ENCODE results near the gene P2RY14. TPM values are rescaled to one million over a fixed set of nuclear protein-coding genes. Genes with fewer than 3 reads are reported as not detected.

P2RY14 gene
- total and polyA plus RNA-seq, 10 of the 15 experiments (the other 5 are each of a cell fraction or from before 2014, with no cell fraction given): 0.06 to 0.37 (median 0.28) TPM; not detected in 7

GRCh38 chr3:151297429-151297828 is 19.1 kb upstream of the P2RY14 start (continued):
- TF ChIP-seq ZNF622 (IDR thresholded peaks at IDR 0.05) (no peak), ATF2 (IDR thresholded peaks at IDR 0.05; ENCODE audit: low read length) (no peak), STAT3 (IDR thresholded peaks at IDR 0.05; ENCODE audit: low read depth, low read length) (no peak), SREBF1 (IDR thresholded peaks at IDR 0.05; ENCODE audit: low read length) (no peak), NFIC (IDR thresholded peaks at IDR 0.05; ENCODE audit: low read depth, low read length) (no peak)

- in situ Hi-C loops (cut with MboI): no loop called here
- FAIRE-seq (no peak), ATAC-seq (no peak), DNase-seq (ENCODE audit: low read depth, low spot score) (no peak)
- intact Hi-C loops (cut with micrococcal nuclease; ENCODE audit: unreplicated experiment): no loop called here
- no peak overlapping the region for H3K27ac ChIP-seq (ENCODE audit: control insufficient read depth, insufficient read depth)
- no peaks in the 10 kb centered on the region for H3K36me3 ChIP-seq (ENCODE audit: control insufficient read depth in 2 of 2, insufficient read depth in 2 of 2, low read length in 1 of 2)
- no peaks in the 10 kb centered on the region for H3K9me3 ChIP-seq (replicated peaks; ENCODE audit: control insufficient read depth, insufficient read depth, low read length)
- no TSS peak for BruUV-seq (replicated peaks)
- H3K79me2 ChIP-seq (ENCODE audit: control insufficient read depth, insufficient read depth, low read length): no peaks in the 10 kb centered on the region
- SMC1A ChIA-PET (ENCODE audit: uncharacterized antibody, unreplicated experiment): no interaction called here
- H3K27me3 ChIP-seq (replicated peaks in 1 of 2; ENCODE audit: control insufficient read depth in 2 of 2, insufficient read depth in 2 of 2, low read length in 1 of 2): peaks cover 0 to 2% of the 10 kb centered on the region in 2 experiments; a peak in 2 of 4 replicates
- no peak overlapping the region for H3K4me2 ChIP-seq (ENCODE audit: control insufficient read depth, insufficient read depth)
- no peak overlapping the region for H2AFZ ChIP-seq (ENCODE audit: control insufficient read depth, low read depth, low read length)
- 72% methylated on average over 3 of the region's 3 CpGs for WGBS (ENCODE audit: insufficient coverage, insufficient replicate concordance, low lambda C conversion rate, missing lambda C conversion rate)
- no peaks in the 10 kb centered on the region for H4K20me1 ChIP-seq (ENCODE audit: control insufficient read depth, insufficient read depth)
- POLR2A ChIA-PET: no interaction called here
- H3K4me1 ChIP-seq (ENCODE audit: control insufficient read depth, insufficient read depth, low read length): no peaks in the 10 kb centered on the region
- RAD21 ChIA-PET (ENCODE audit: unreplicated experiment): no interaction called here
- CTCF ChIA-PET: no interaction called here
- no peak overlapping the region for H3K4me3 ChIP-seq
- H3K9ac ChIP-seq (ENCODE audit: control insufficient read depth, insufficient read depth, low read length): no peak overlapping the region
- no peak for TF ChIP-seq HDAC6 (IDR thresholded peaks at IDR 0.05; ENCODE audit: unreplicated experiment)
- no peak for TF ChIP-seq STAT1 (conservative IDR thresholded peaks at IDR 0.05)
- no peak for TF ChIP-seq HCFC1 (IDR thresholded peaks at IDR 0.05; ENCODE audit: low read length)
- TF ChIP-seq TCF7 (IDR thresholded peaks at IDR 0.05; ENCODE audit: borderline replicate concordance): no peak
- no peak for TF ChIP-seq PKNOX1 (IDR thresholded peaks at IDR 0.05)
- no peak for TF ChIP-seq REST (IDR thresholded peaks at IDR 0.05; ENCODE audit: low read depth, low read length)
- TF ChIP-seq E2F8 (IDR thresholded peaks at IDR 0.05; ENCODE audit: low read depth, partially characterized antibody): no peak
- no peak for TF ChIP-seq DPF2 (IDR thresholded peaks at IDR 0.05)
- no peak for TF ChIP-seq STAT3 (IDR thresholded peaks at IDR 0.05; ENCODE audit: low read depth, low read length)
- TF ChIP-seq MYC (IDR thresholded peaks at IDR 0.05; ENCODE audit: insufficient read depth, insufficient read length, insufficient replicate concordance, low read length, severe bottlenecking): no peak
Measured at GRCh38 chr3:151296226-151296625, 17.9 kb upstream of the P2RY14 start.

Measured in GM12878 (cell line).